Mucosa of descending colon (tissue), 3 donors: Measurements from ENCODE around the gene SLC38A10. TPM values are rescaled to one million over a fixed set of nuclear protein-coding genes. Genes with fewer than 3 reads are reported as not detected.

Experiments used
- ATAC-seq: fragments of 200-7000 bp; cut with Tn5 transposase; one replicate; pipeline ENCODE4 v1.9.1; 2020; ENCODE audit warnings: mild to moderate bottlenecking, moderate library complexity
- DNase-seq, 3 donors: peaks; one replicate each; pipeline ENCODE4 v3.0.0-alpha.2; 2020
- H3K36me3 ChIP-seq: fragments of 200-600 bp; one replicate; pipeline ENCODE4 v1.8.0; 2021; ENCODE audit warnings: low read depth, mild to moderate bottlenecking
- H3K4me1 ChIP-seq: fragments of 200-600 bp; one replicate; pipeline ENCODE4 v1.8.0; 2021; ENCODE audit warnings: low read depth, mild to moderate bottlenecking
- H3K4me3 ChIP-seq: fragments of 200-600 bp; one replicate; pipeline ENCODE4 v1.8.0; 2021; ENCODE audit warnings: mild to moderate bottlenecking
- H3K9me3 ChIP-seq: fragments of 200-600 bp; one replicate; pipeline ENCODE4 v1.8.0; 2021; ENCODE audit warnings: mild to moderate bottlenecking
- intact Hi-C, 2 donors: fragments of 100-400 bp; cut with DNase I in 1 of 2; cut with micrococcal nuclease in 1 of 2; formaldehyde crosslinking; loops; one replicate each; pipeline versions ENCODE4 v1.11.0 to v1.11.1; 2022; cut with DNase I, micrococcal nuclease
- total RNA-seq, 3 donors: library from RNA; stranded (reverse); fragmentation: NEBNext Ultra II Directional in 2 of 3; extraction: Animal tissue kit (Norgen Biotek cat#: 25700) in 2 of 3; gene quantifications; one replicate each; pipeline versions ENCODE4 v1.2.1 to v1.2.4, GENCODE V29; 2021 to 2023
- TF ChIP-seq, protein P1 (sequence below): fragments of 200-600 bp; IDR thresholded peaks from one replicate; pipeline ENCODE4 v1.8.0; 2022; ENCODE audit warnings: antibody characterized with exemption, mild to moderate bottlenecking
- donor health status: DM: no; HTN: no; CAD: no; lungs with moderate emphysema.
- donor health status: DM: no; HTN: no; CAD: no.
- donor health status: DM: no; HTN: yes; CAD: no.

SLC38A10 gene
- total RNA-seq, 3 donors from 2014 or later: 77.0 to 95.3 (median 94.0) TPM

DNA sequence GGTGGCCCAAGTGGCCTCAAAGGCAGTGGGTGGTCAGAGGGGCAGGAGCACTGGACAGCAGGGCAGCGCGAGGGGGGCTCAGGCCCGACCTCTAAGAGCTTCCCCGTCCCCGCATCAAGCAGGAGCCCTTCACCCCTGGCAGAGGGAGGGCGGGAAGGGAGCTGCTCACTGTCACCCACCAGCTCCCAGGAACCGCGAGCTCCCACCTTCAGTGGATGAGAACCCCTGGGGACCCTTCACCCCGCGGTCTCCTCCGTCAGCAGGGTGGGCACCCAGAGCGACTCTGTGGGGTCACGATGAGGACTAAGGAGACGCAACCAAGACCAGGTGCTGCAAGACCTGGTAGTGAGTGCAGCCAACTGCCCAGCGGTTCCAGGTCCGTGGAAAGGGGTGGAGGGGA, 86.0 kb downstream of the SLC38A10 start:
- no peaks in the 10 kb centered on the region for H3K9me3 ChIP-seq
- intact Hi-C loops: no loop called here
- H3K4me1 ChIP-seq: no peaks in the 10 kb centered on the region
- no peaks in the 10 kb centered on the region for H3K36me3 ChIP-seq
- DNase-seq (no peak), ATAC-seq (no peak)
- TF ChIP-seq, protein P1, sequence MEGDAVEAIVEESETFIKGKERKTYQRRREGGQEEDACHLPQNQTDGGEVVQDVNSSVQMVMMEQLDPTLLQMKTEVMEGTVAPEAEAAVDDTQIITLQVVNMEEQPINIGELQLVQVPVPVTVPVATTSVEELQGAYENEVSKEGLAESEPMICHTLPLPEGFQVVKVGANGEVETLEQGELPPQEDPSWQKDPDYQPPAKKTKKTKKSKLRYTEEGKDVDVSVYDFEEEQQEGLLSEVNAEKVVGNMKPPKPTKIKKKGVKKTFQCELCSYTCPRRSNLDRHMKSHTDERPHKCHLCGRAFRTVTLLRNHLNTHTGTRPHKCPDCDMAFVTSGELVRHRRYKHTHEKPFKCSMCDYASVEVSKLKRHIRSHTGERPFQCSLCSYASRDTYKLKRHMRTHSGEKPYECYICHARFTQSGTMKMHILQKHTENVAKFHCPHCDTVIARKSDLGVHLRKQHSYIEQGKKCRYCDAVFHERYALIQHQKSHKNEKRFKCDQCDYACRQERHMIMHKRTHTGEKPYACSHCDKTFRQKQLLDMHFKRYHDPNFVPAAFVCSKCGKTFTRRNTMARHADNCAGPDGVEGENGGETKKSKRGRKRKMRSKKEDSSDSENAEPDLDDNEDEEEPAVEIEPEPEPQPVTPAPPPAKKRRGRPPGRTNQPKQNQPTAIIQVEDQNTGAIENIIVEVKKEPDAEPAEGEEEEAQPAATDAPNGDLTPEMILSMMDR: no peak
- H3K4me3 ChIP-seq: no peak overlapping the region

DNA sequence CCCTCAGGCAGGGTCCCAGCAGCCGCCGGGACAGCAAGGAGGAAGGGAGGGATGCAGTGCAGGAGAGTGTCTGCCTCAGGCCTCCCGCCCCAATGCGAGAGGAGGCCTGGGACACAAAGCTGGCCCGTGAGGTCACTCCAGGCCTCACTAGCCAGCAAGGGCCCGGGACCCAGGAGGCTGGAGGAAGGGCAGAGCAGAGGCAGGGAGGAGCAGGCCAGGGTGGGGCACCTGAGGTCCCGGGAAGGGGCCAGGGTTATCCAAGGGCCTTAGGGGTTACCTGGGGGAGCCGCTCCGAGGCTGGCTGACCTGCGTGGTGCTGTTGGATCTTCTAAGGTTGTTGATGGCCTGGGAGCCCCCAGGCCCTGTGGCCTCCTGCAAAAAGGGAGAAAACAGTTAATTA, 86.5 kb downstream of the SLC38A10 start:
- Histone ChIP-seq H3K4me3 (no peak overlapping the region), H3K4me1 (no peaks in the 10 kb centered on the region), H3K36me3 (no peaks in the 10 kb centered on the region), H3K9me3 (no peaks in the 10 kb centered on the region)
- intact Hi-C loops: no loop called here
- TF ChIP-seq, protein P1: no peak
- DNase-seq (no peak), ATAC-seq (no peak)

DNA sequence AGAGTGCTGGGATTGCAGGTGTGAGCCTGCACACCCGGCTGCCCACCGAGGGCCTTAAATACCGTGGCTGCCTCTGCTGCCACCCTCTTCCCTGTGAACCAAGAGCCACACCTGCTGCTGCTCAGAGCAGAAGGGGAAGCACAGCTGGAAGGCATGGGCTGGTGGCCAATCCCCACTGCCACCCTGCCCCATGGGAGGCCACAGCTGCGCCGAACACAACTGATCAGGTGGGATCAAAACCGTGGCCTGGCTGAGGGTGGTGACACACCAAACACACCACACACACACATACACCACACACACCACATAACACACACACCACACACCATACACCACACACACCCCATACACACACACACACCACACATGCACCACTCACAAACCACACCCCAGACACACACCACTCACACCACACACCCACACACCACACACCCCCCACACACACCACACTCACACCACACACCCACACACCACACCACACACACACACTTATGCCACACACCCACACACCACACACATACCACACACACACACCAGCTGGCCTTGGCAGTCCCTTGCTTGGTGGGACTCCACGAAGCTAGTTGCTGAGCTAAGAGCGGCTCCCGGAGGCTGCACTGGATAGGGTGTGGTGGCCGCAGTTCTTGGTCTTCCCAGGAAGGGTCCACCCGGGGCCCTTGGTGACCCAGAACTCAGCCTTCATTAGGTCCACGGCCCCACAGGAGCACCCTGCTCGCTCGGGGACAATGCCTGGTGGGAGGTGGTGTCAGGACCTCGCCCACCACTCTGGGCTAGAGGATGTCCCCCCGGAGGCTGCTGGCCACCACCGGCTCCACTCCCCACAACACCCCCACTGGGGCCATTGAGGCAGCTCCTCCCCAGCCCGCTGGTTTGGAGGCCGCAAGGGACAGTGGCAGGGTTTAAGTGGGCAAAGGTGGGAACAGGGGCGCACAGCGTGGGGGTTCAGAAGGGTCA, 87.2 kb downstream of the SLC38A10 start:
- Histone ChIP-seq H3K4me1 (no peaks in the 10 kb centered on the region), H3K4me3 (no peak overlapping the region), H3K9me3 (no peaks in the 10 kb centered on the region), H3K36me3 (no peaks in the 10 kb centered on the region)
- intact Hi-C loops: no loop called here
- DNase-seq (no peak), ATAC-seq (no peak)
- TF ChIP-seq, protein P1: no peak

DNA sequence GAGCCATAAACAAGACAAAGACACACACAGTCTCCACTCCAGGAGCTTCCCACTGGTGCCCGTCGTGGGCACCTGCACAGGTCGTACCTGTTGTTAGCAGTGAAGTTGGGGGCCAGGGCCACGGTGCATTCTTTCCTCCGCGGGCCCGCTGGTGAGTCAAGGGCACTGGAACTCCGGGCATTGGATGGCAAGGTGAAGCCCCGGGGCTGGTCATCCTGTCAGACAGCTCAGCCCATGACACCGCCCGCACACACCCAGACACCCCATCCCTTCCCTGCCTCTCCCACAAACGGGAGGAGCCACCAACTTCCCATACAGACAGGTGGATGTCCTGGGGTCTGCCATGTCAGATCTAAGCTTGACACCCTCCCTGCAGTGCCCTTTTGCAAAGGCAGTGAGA, 88.5 kb downstream of the SLC38A10 start:
- TF ChIP-seq, protein P1: no peak
- Histone ChIP-seq H3K4me3 (no peak overlapping the region), H3K36me3 (no peaks in the 10 kb centered on the region), H3K4me1 (no peaks in the 10 kb centered on the region), H3K9me3 (no peaks in the 10 kb centered on the region)
- no peak for ATAC-seq
- intact Hi-C loops: no loop called here
- DNase-seq: no peak

DNA sequence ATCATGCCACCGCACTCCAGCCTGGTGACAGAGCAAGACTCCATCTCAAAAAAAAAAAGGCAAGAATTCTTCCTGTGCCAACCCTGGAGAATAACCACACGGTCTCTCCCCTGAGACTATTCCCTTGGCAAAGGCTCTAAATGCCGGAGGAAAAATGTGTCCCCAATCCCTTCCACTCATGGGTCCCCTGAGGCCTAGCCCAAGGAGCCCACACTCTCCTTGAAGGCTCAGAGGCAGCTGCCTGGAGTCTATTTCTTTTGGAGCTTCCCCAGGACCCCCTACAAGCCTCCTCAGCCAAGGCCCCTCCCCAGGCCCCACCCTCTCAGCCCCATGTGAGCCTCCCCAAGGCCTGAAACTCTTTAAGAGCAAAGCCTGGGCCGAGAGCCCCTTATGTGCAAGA, 88.9 kb downstream of the SLC38A10 start:
- TF ChIP-seq, protein P1: no peak
- H3K4me3 ChIP-seq: no peak overlapping the region
- intact Hi-C loops: no loop called here
- no peaks in the 10 kb centered on the region for H3K4me1 ChIP-seq
- H3K9me3 ChIP-seq: no peaks in the 10 kb centered on the region
- ATAC-seq (no peak), DNase-seq (no peak)
- no peaks in the 10 kb centered on the region for H3K36me3 ChIP-seq
